NCI-H1105 (cell line): ENCODE results near the gene ARHGAP6.
"Not testable (repeated sequence)": the region's sequence is repeated elsewhere in the genome, so short reads cannot be mapped to it uniquely, and the experiment has no call there.

Source experiments
- DNase-seq: peaks from one replicate; lab custom pipeline; 2025; lab: John Stamatoyannopoulos, UW

ARHGAP6 gene

DNA sequence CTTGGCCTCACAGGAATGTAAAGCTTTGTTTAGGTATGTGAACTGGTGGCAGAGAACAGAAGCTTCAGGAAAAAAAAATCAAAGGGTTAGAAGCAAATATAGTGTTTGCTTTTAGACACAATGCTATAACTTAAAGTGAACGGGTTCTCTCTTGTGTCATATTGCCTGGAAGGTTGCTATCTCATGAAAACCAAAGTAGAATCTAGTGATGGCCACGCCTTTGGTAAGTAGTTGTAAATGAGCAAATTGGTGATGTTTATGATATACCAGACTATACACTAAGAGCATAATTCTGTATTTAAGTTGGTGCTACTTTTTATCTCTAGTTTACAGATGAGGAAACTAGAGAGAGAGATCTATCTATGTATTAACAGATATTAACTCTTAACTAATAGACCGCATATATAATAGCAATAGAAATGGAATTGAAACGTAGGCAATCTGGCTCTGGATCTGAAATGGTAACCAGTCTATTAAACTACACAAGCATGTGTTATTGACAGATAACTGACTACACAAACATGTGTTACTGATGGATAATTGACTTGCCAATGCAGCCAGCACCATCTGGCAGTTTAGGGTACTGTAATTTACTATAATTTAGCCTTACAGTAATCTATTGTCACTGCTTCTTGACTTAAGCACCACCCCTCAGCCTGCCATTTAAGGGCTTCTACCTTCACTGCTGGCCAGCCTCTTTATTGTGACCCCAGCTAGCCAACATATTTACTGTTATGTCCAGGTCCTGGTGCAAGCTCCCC, 513.7 kb downstream of the ARHGAP6 start:
- peak; percentile 9 for DNase-seq

DNA sequence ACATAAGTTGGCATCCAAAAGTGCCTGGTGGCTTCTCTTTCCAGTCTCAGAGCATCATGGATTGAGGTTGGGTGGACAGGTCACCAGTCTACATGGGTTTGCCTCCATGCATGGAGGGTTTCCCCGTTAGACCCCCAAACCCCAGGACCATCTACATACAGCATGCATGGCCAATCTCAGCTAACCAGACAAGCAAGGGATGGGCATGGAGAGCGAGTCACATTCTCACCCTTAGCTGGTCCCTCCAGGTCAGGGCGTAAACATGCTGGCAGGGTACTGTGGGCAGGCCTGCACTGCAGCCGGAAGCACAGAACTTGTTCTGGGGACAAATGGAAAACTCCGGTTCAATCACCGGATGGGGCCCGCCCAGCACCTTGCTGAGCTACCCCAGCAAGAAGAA, 517.3 kb downstream of the ARHGAP6 start:
- DNase-seq, result no peak

DNA sequence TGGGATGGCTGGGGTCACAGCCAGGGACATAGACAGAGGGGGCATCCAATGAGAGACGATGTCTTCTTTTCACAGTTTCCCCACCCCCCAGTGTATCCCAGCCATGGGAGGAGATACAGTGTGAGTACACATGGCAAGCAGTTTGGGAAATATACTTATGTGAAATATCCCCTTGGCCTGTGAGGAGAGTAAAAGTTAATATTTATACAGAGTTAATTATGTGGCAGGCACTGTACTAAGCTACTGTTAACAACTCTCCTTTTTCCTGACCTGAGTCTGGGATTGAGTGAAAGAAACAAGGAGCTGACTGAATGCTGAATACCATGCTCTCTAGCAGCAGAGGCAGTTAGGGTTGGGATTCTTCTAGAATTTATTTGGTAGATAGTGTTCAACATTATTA, 519.3 kb downstream of the ARHGAP6 start:
- DNase-seq, result no peak

DNA sequence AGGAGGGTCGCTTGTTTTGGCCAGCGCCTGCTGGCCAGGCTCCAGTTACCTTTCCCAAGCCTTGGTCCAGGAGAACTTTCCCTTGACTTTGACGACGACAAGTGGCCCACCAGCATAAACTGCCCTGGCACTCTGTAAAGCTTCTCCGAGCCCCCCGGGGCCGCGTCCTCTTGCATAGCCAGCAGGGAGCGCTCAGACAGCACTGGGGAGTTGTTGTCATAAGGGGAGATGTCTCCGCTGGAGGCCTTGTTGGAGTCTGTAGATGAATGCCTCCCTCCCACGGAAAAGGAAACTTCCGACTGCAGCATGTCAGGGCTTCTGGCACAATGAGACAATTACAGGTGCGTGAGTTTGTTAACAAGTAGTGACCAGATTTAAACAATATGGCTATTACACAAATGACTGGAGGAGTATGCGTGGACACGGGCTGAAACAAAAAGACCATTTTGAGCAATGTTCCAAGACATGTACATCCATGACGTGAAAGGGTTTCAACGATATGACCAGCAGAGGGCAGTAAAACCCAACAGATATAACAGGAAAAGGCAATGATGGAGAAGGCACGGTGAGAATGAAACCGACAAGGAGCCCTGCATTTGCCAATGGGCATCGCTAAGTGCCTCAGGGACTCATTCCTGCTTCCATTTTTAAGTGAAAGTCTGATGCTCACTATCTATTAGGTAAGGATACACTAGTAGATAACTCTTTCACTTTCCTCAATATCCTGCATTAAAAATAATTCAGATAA, 521.6 kb downstream of the ARHGAP6 start:
- DNase-seq, result peak; percentile 53

DNA sequence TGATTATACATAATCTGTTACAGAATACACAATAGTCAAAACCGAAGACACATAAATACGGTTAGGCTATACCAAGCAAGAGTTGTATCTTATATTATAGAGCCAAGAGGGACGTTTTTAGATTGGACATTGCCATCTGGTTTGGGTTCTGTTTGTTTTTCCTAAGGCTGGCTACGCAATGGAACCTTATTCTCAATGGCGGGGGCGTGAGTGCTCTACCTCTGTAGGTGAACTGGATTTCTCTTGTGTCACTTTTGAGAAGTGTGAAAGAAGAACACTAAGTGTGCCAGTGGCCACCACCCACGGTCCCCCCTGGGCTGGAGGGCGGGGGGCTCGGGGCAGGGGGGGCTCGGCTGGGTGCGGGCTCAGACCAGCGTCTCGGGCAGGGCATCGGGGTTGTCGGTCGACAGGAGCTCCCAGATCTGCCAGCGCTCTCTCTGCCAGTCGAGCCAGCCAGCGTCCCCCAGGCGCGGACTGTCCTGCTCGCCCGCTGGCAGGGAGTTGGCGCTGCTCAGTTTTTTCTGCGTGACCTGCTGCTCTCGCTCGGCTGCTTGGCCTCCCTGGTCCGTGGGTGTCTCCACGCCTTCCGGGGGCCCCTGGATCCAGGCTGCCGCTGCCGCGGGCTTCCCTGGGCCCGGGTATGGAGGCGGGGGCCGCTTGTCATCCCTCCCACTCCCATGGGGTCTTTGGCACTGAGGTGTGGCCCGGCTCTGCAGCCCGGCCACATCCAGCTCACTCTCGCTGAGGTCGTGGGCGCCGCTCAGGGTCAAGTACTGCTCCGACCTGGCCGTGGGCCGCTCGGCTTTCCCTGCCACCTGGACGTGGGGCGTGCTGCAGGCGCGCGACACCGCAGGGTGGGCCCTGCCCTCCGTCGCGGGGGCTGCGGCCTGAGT, 527.0 kb downstream of the ARHGAP6 start:
- no peak for DNase-seq

DNA sequence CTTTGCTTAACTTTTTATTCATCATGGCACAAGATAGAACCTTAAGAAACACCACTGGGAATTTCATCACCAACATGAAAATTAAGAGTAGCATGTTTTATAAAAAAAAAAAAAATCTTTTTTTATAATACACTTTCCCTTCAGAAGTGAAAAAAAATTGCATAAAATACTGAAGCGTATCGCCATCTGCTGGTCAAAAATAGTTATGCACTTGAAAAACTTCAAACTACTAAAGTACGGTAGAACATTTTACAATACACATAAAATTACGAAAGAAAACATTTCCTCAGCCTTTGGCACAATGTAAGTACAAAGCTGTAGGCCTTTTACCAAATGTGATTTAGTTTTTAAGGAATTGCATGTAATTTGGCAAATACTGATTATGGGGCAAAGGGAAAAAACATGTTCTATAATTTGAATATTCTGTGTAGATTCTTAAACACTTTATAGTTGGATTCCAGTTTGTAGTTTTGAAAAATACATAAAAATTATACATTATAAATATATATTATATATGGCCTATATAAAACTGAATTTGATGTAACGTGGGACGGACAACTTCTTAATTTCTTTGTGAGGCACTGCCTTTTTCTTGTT, 528.1 kb downstream of the ARHGAP6 start:
- DNase-seq, result peak; percentile 2

DNA sequence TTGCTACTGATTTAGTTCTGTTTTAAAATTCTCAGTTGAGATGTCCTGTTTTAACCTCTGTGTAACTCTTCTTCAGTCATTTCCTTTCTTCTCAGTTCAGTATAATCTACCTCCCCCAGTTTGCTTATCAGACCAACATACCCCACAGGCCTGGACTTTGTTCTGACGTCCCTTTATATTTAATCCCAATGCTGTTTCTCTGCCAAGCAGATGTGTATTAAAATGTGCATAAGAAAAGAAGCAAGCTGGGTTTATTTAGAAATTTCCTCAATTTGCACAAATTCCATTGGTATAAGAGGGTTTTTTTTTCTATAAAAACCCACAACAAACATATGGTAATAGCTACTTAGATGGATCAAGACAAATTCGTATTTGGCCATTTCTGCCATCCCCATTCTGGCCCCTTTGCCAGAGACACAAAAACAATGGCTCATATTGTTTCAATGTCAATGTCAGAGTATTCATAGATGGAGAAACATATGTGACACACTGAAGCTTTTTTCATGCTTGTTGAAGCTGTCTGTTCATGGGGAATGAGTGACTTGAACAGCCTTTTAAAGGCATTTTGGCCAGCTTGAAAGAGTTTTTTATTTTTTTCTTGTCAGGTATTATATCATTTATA, 530.0 kb downstream of the ARHGAP6 start:
- no peak for DNase-seq

DNA sequence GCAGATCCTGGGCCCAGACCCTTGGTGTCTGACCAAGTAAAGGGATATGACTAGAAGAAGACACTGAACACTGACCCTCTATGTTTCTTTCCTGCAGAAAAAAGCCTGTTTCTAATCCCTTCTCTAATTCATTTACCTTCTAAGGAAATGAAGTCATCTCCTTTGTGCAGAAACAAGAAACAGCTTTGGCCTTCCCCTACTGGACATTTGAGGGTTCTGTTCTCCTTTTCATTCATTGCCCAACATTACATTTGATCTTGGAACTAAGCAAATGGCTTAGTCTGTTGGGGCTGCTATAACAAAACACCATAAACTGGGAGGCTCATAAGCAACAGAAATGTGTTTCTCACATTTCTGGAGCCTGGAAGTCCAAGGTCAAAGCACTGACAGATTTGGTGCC, 534.6 kb downstream of the ARHGAP6 start:
- DNase-seq, result no peak

DNA sequence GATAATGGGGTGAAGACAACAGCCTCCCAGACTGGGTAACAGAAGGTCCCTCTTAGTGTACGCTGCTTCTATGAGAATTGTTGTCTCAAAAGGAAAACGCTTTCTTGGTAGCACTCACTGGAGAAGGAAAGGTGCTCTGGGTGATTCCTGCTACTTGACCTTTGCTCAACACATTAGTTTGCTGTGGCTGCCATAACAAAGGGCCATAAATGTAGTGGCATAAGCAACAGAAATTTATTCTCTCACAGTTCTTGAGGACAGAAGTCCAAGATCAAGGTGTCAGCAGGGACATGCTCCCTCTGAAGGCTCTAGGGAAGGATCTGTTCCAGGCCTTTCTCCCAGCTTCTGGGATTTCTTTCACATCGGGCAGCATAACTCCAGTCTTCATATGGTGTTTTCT, 535.6 kb downstream of the ARHGAP6 start:
- DNase-seq, result no peak

DNA sequence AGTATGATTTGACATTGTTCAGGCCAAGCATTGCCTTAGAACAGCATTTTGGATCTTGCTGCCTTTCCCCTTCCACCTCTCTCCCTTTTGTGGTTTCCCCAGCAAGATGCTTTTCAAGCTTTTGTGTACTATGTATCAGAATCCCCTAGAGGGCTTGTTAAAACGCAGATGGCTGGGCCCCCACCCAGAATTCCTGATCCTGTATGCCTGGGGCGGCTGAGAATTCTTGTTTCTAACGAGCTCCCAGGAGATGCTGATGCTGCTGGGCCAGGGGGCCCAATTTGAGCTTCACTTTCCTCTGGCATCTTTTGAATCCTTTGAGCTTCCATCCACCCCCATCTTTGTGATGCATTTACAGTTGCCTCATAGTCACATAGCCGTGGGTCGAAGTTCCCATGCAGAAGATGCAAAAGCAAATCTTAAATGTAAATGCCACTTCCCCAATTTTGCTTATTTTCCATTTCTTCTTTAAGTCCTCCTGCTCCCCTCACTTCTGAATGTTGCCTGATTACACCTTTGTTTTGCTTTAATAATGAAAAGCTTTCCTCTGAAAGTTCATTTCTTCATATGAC, 536.1 kb downstream of the ARHGAP6 start:
- DNase-seq, result no peak

DNA sequence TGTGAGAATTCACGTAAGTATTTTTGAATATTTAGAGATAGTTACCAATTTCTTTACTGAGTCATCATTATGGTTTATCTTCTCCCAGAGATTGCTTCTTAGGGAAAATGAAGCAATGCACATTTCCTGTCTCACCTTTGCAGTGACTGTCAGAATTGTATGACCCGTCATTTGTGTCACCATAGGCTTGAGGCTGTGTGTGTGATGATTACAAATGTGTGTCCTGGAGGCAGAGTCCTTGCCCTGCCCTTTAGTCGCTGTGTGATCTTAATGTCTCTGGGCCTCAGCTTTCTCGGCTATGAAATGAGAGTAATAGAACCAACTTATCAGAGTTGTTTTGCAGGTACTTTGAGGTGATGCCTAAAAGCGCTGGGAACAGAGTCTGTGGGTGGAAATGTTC, 540.7 kb downstream of the ARHGAP6 start:
- DNase-seq, result no peak

DNA sequence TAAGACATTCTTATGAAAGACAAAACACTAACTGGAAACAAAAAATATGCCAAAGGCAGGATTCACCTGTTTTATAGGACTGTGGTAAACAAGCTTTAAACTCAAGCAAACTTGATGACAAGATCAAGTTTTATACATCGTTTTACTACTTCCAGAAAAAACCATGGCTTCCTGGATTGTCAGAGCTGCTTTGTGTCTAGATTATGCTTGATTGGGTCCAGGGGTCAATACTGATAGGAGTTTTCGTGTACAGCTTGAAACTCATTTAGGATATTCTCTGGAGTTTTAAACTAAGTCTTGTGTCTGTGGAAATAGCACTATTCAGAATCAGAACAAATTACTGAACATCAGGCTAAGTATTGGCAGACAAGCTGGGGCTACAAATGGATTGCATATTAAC, 541.6 kb downstream of the ARHGAP6 start:
- no peak for DNase-seq

DNA sequence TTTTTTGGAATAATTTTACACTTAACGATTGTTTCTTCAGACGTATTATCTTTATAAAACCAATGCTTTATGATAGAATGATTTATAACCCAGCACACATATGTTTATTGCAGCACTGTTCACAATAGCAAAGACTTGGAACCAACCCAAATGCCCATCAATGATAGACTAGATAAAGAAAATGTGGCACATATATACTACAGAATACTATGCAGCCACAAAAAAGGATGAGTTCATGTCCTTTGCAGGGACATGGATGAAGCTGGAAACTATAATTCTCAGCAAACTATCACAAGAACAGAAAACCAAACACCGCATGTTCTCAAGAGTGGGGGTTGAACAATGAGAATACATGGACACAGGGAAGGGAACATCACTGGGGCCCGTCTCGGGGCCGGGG, 542.6 kb downstream of the ARHGAP6 start:
- not testable (repeated sequence) for DNase-seq

DNA sequence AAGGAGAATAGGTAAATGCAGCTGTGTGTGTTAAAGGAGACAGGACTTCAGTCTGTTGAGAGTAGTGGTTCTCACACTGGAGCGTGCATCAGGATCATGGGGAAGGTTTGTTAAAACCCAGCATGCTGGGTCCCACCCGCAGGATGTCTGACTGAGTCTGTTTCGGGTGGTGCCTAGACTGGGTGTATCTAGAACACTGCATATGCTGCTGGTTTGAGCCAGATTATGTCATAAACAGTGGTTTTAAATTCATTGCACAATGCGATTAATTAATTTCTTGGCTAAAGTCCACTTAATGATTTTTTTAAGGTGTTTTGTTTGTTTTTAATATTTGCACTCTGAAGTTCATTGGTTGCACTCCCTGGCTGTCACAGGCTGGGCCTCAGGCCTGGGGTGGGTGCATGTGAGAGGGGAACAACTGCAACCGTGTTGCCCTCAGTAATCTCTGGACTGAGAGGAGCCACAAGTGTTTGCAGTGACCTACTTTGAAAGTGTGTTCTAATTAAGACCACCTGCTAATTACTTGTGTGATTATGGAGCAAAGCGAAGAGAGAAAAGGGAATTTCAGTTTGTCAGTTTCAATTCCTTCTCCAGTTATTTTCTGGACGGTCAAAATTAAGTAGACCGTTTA, 546.3 kb downstream of the ARHGAP6 start:
- DNase-seq, result no peak

DNA sequence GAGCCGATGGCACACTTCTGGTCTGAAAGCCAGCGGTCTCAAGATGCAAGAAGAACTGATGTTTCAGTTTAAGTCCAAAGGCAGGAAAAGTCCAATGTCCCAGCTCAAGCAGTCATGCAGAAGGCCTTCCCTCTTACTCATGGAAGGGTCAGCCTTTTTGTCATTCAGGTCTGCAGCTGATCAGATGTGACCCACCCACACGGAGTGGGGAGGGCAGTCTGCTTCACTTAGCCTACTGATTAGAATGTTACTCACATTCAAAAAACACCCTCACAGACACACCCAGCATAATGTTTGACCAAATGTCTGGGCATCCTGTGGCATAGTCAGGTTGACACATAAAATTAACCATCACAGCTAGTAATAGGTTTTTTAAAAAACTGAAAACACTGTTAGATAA, 548.0 kb downstream of the ARHGAP6 start:
- DNase-seq, result no peak

DNA sequence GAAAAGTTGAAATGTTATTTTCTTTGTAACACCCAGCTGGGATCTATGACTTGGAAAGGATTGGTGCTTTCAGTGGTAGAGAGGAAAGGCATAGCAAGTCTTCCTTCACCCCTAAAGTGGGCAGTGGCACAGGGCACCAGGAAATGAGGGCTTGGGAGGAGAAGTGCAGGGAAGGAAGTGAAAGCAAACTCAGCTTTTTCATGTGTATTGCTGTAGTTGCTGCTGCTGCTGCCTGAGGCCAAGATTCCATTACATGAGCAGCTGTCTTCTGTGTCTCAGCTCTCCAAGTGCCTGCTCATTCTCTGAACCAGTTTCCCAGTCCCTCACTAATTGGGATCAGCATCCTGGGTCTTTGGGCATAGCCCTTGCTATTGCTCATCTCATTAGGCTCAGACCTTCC, 552.0 kb downstream of the ARHGAP6 start:
- no peak for DNase-seq

DNA sequence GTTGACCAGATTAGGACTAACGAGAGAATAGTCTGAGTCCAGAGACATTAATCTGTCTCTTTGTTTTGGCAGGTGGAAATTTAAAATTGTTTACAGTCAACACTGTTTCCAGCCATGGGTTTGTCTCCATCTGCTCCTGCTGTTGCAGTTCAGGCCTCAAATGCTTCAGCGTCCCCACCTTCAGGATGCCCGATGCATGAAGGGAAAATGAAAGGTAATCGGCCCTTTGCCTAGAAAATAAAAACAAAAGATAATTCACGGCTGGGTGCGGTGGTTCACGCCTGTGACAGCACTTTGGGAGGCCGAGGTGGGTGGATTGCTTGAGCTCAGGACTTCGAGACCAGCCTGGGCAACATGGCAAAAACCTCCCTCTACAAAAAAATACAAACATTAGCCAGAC, 553.8 kb downstream of the ARHGAP6 start:
- no peak for DNase-seq

DNA sequence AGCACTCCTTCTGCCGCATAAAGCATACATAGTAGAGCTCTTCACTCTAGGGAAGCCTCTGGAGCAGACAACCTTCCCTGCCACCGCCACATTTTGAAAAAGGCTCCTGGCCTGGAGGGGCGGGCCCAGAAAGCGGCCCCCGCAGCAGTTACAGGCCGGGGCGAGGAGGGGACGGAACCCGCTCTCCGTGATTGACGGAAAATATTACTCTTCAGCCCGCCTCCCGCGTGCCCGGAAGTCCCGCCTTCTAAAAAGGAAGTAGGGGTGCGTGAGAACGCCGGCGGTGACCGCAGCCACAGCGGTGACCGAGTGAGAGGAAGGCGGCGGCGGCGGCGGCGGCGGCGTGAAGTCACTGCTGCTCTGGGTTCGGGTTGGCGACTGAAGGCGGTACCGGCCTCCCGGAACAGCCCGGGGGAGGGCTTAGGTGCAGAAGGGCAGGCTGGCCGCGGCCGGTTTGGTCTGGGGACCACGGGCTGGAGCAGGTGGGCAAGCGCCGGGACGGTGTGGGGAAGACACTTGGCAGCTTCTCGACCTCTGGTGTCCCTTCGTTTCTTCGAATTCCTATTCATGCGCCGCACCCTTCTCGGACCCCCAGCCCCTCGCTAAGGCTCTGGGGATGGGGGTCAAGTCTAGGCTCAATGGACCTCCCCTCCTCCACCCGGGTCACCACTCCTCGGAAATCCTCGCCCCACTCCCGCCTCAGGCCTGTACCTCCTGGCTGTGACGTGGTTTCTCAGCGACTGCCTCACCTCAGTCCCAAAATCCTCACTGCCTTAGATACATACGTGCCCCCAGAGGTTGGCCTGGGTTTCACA, 554.5 kb downstream of the ARHGAP6 start, which contains the start of gene HCCS:
Gene HCCS, plus strand, starts transcription at position 296 of the 815 bp plus-strand sequence. CDS start 729 bp downstream, outside the sequence.
- peak; percentile 69 for DNase-seq

DNA sequence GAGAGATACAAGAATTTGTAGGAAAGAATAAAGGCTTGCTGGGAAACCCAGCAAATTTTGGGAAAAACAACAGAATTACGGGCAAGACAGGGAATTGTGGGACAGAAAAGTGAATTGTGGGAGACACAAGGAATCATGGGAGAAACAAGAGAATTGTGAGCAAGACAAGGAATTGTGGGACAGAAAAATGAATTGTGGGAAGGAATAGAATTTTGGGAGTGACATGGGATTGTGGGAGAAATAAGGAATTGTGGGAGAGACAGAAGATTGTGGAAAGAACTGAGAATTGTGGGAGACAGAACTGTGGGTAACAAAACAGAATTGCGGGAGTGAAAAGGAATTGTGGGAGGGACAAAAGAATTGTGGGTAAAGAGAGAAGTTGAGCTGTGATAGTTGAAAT, 555.8 kb downstream of the ARHGAP6 start:
- no peak for DNase-seq
